IMR-90 (cell line): Measurements from ENCODE around the gene COX6B2. TPM values are rescaled to one million over a fixed set of nuclear protein-coding genes. Genes with fewer than 3 reads are reported as not detected.

Source experiments
- ATAC-seq: fragments of 200-7000 bp; cut with Tn5 transposase; 2 replicates; pipeline ENCODE4 v1.9.1; 2020; ENCODE audit warnings: low read depth, mild to moderate bottlenecking, moderate library complexity
- BruUV-seq: library from RNA; stranded (reverse); fragments of 400-500 nt; replicated peaks from 2 replicates; lab custom pipeline; 2021; lab: Mats Ljungman, UMichigan
- CTCF ChIA-PET: fragments of 300-600 bp; formaldehyde crosslinking; extraction: SDS; loops from one replicate; lab custom pipeline; 2021; ENCODE audit warnings: antibody characterized with exemption; lab: Yijun Ruan, JAX
- POLR2A ChIA-PET: fragments of 300-600 bp; sonication (Branson Sonifier 250); formaldehyde crosslinking; loops from one replicate; lab custom pipeline; 2022; ENCODE audit warnings: antibody characterized with exemption; ENCODE audit not compliant: unreplicated experiment; lab: Charles Lee
- DNase-seq: peaks from one replicate; pipeline ENCODE4 v3.0.0; 2013
- H2AFZ ChIP-seq: replicated peaks from 2 replicates; pipeline ENCODE3; 2013; ENCODE audit warnings: low read length, mild to moderate bottlenecking; ENCODE audit not compliant: poor library complexity
- H2AK5ac ChIP-seq: 2 replicates; pipeline ENCODE4 v1.6.1; 2013; ENCODE audit warnings: low read depth, low read length, inconsistent platforms
- H2AK9ac ChIP-seq: replicated peaks from 2 replicates; pipeline ENCODE3; 2013; ENCODE audit warnings: mild to moderate bottlenecking, low read depth, low read length, moderate library complexity; ENCODE audit not compliant: poor library complexity
- H2BK120ac ChIP-seq: 2 replicates; pipeline ENCODE4 v1.6.1; 2013; ENCODE audit warnings: low read depth, low read length, inconsistent platforms
- H2BK15ac ChIP-seq: 3 replicates; pipeline ENCODE4 v1.6.1; 2013; ENCODE audit warnings: low read depth, low read length, inconsistent platforms
- H2BK20ac ChIP-seq: 2 replicates; pipeline ENCODE4 v1.6.1; 2013; ENCODE audit warnings: low read depth, mild to moderate bottlenecking, inconsistent platforms, low read length, moderate library complexity
- H2BK5ac ChIP-seq: 2 replicates; pipeline ENCODE4 v1.6.1; 2013; ENCODE audit warnings: mild to moderate bottlenecking, low read depth, low read length, inconsistent platforms; ENCODE audit not compliant: poor library complexity, severe bottlenecking
- H3K14ac ChIP-seq: replicated peaks from 2 replicates; pipeline ENCODE4 v1.6.1; 2013; ENCODE audit warnings: low read depth, low read length, inconsistent platforms
- H3K18ac ChIP-seq: 2 replicates; pipeline ENCODE4 v1.6.1; 2013; ENCODE audit warnings: low read depth, low read length, control low read depth
- H3K23ac ChIP-seq: 2 replicates; pipeline ENCODE4 v1.6.1; 2013; ENCODE audit warnings: low read depth, low read length, inconsistent platforms
- H3K27ac ChIP-seq: 2 replicates; pipeline ENCODE4 v1.5.1; 2013; ENCODE audit warnings: mild to moderate bottlenecking, control low read depth, low read length; ENCODE audit not compliant: insufficient read depth
- H3K27me3 ChIP-seq: 2 replicates; pipeline ENCODE4 v1.6.1; 2013; ENCODE audit warnings: low read length; ENCODE audit not compliant: control insufficient read depth, insufficient read depth
- H3K36me3 ChIP-seq: 2 replicates; pipeline ENCODE4 v1.6.1; 2013; ENCODE audit warnings: low read length, mixed read lengths; ENCODE audit not compliant: control insufficient read depth, insufficient read depth
- H3K4ac ChIP-seq: 2 replicates; pipeline ENCODE4 v1.6.1; 2013; ENCODE audit warnings: low read depth, low read length, inconsistent platforms
- H3K4me1 ChIP-seq: 2 replicates; pipeline ENCODE4 v1.6.1; 2013; ENCODE audit warnings: low read length, mixed read lengths; ENCODE audit not compliant: control insufficient read depth, insufficient read depth
- H3K4me2 ChIP-seq: 2 replicates; pipeline ENCODE4 v1.6.1; 2013; ENCODE audit warnings: low read depth, mild to moderate bottlenecking, control low read depth, low read length, moderate library complexity
- H3K4me3 ChIP-seq: 2 replicates; pipeline ENCODE4 v1.5.1; 2013; ENCODE audit warnings: low read depth, mild to moderate bottlenecking, control low read depth, low read length, moderate library complexity; ENCODE audit not compliant: insufficient read depth
- H3K56ac ChIP-seq: 2 replicates; pipeline ENCODE4 v1.6.1; 2013; ENCODE audit warnings: low read length, inconsistent platforms; ENCODE audit not compliant: insufficient read depth; ENCODE audit errors: extremely low read depth
- H3K79me1 ChIP-seq, 2 experiments: 2 replicates each; pipeline ENCODE4 v1.6.1; 2013; ENCODE audit warnings: low read length in 2 of 2, inconsistent platforms in 1 of 2, low read depth in 1 of 2
- H3K9ac ChIP-seq: 2 replicates; pipeline ENCODE4 v1.6.1; 2013; ENCODE audit warnings: low read depth, low read length, control low read depth
- H3K9me1 ChIP-seq: 2 replicates; pipeline ENCODE4 v1.6.1; 2013; ENCODE audit warnings: low read length, inconsistent platforms; ENCODE audit not compliant: insufficient read depth
- H3K9me3 ChIP-seq: 2 replicates; pipeline ENCODE4 v1.6.1; 2013; ENCODE audit warnings: low read length; ENCODE audit not compliant: control insufficient read depth, insufficient read depth
- H4K20me1 ChIP-seq: 2 replicates; pipeline ENCODE4 v1.6.1; 2013; ENCODE audit warnings: low read length, inconsistent platforms; ENCODE audit not compliant: insufficient read depth
- H4K5ac ChIP-seq: 2 replicates; pipeline ENCODE4 v1.6.1; 2013; ENCODE audit warnings: mild to moderate bottlenecking, low read depth, low read length, control low read depth
- H4K8ac ChIP-seq, 2 experiments: 2 replicates each; pipeline ENCODE4 v1.6.1; 2013; ENCODE audit warnings: low read depth in 2 of 2, low read length in 2 of 2, control low read depth in 1 of 2, inconsistent platforms in 1 of 2
- H4K91ac ChIP-seq: 2 replicates; pipeline ENCODE4 v1.6.1; 2013; ENCODE audit warnings: low read depth, low read length, inconsistent platforms; ENCODE audit not compliant: insufficient read depth
- BHLHE40 ChIP-seq: fragments of 150-350 bp; IDR thresholded peaks from 2 replicates; pipeline ENCODE4 v1.6.1; 2016; ENCODE audit warnings: mild to moderate bottlenecking, low read depth, low read length
- CEBPB ChIP-seq: IDR thresholded peaks from 2 replicates; pipeline ENCODE4 v1.6.1; 2012; ENCODE audit warnings: low read depth, low read length, improper control_type of control experiment
- CHD1 ChIP-seq: IDR thresholded peaks from 2 replicates; pipeline ENCODE4 v1.6.1; 2012; ENCODE audit warnings: low read depth, low read length, improper control_type of control experiment
- MAFK ChIP-seq: IDR thresholded peaks from 2 replicates; pipeline ENCODE4 v1.6.1; 2012; ENCODE audit warnings: low read depth, low read length, improper control_type of control experiment
- MAZ ChIP-seq: IDR thresholded peaks from 2 replicates; pipeline ENCODE4 v1.6.1; 2012; ENCODE audit warnings: low read depth, mild to moderate bottlenecking, low read length, improper control_type of control experiment, moderate library complexity, borderline replicate concordance
- MXI1 ChIP-seq: IDR thresholded peaks from 2 replicates; pipeline ENCODE4 v1.6.1; 2012; ENCODE audit warnings: low read depth, mild to moderate bottlenecking, low read length, moderate library complexity, borderline replicate concordance
- NFE2L2 ChIP-seq: fragments of 150-350 bp; IDR thresholded peaks from 2 replicates; pipeline ENCODE4 v1.6.1; 2016; ENCODE audit warnings: low read depth, mild to moderate bottlenecking, low read length
- POLR2A ChIP-seq: IDR thresholded peaks from 2 replicates; pipeline ENCODE4 v1.6.1; 2012; ENCODE audit warnings: mild to moderate bottlenecking, low read depth, low read length
- RCOR1 ChIP-seq: IDR thresholded peaks from 2 replicates; pipeline ENCODE4 v1.6.1; 2012; ENCODE audit warnings: mild to moderate bottlenecking, low read length, improper control_type of control experiment; ENCODE audit not compliant: insufficient replicate concordance
- RFX5 ChIP-seq: IDR thresholded peaks from 2 replicates; pipeline ENCODE4 v1.8.0; 2012; ENCODE audit warnings: low read depth, mild to moderate bottlenecking, low read length, moderate library complexity
- SMC3 ChIP-seq: fragments of 150-350 bp; IDR thresholded peaks from 2 replicates; pipeline ENCODE4 v1.6.1; 2016; ENCODE audit warnings: low read depth, mild to moderate bottlenecking, antibody characterized with exemption, low read length, moderate library complexity
- WGBS, 2 experiments: methylation state at CpG; one replicate each; pipeline versions ENCODE4 v1.1.5 to v1.1.7; 2013; ENCODE audit warnings: missing lambda C conversion rate in 2 of 2; ENCODE audit not compliant: insufficient read length in 1 of 2; ENCODE audit errors: extremely low coverage in 2 of 2; 5-methylcytosine and 5-hydroxymethylcytosine counted together
- dilution Hi-C: fragments of 300-500 bp; cut with HindIII; formaldehyde crosslinking; loops from one replicate; pipeline ENCODE4 v1.14.3; 2018; ENCODE audit warnings: low sequenced_read_pairs; ENCODE audit not compliant: unreplicated experiment
- in situ Hi-C: fragments of 300-500 bp; cut with MboI; formaldehyde crosslinking; loops from 3 replicates; pipeline ENCODE4 v1.14.3; 2019; ENCODE audit warnings: low sequenced_read_pairs, inconsistent platforms, mixed read lengths
- intact Hi-C: fragments of 100-400 bp; cut with micrococcal nuclease; formaldehyde crosslinking; loops from 2 replicates; pipeline ENCODE4 v1.10.0; 2022
- polyA plus RNA-seq, 3 experiments: library from polyadenylated mRNA; depleted of rRNA; stranded (reverse); fragments of >200 nt; gene quantifications; 2 replicates each; pipeline ENCODE4 v1.2.3, GENCODE V29; 2012; ENCODE audit warnings: low replicate concordance in 1 of 3
- total RNA-seq: library from RNA; depleted of rRNA; stranded (reverse); fragments of >200 nt; gene quantifications from 2 replicates; pipeline ENCODE4 v1.2.3, GENCODE V29; 2012

The COX6B2 gene
- total and polyA plus RNA-seq, 2 of the 4 experiments (the other 2 are of a cell fraction), result 0.19 TPM; not detected in 1

DNA sequence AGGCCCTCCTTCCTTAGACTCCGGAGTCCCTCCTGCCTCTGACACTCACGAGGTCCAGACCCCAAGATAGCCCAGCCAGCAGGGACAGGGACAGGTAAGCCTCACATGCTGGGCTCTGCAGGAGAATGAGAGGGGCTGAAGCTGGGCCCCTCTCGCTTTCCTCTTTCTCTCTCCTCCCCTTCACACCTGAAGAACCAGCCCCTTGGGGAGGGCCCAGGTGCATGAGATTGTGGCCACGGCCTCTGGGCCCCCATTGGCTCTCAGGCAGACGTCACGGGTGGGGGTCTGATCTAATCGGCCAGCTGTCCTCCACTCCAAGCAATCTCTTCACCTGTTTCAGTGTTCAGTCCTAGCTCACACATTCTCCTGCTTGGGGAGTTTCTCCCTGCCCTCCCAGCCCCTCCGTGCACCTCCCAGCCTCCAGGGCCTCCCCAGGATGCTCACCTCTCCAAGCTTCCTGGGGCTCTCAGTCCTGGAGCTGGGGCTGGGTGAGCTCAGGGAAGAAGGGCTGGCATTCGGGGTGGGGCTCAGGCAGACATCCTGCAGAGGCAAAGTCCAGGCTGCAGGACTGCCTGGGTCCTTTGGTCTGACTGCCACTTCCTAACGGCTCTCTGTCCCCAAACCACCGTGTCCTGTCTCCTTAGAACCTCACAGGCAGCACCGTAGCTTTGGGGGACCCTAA, 32.2 kb downstream of the COX6B2 start:
- Histone ChIP-seq H4K20me1 (no peaks in the 10 kb centered on the region), H2AFZ (no peak overlapping the region), H3K4ac (no peak overlapping the region), H4K91ac (no peak overlapping the region), H3K23ac (no peak overlapping the region), H3K56ac (no peak overlapping the region), H3K36me3 (no peaks in the 10 kb centered on the region), H3K27me3 (peaks cover 18% of the 10 kb centered on the region), H3K9me1 (no peaks in the 10 kb centered on the region), H2BK120ac (no peak overlapping the region), H2BK15ac (no peak overlapping the region), H4K5ac (no peak overlapping the region), H3K14ac (no peak overlapping the region), H2BK5ac (no peak overlapping the region), H3K9me3 (no peaks in the 10 kb centered on the region), H3K4me3 (no peak overlapping the region), H2AK9ac (no peak overlapping the region), H3K18ac (no peak overlapping the region), H3K9ac (no peak overlapping the region), H3K79me1 (no peaks in the 10 kb centered on the region), H4K8ac (no peak overlapping the region), H3K4me2 (no peak overlapping the region), H3K4me1 (no peaks in the 10 kb centered on the region; the same call in 1 of the 2 replicates), H3K27ac (no peak overlapping the region), H2BK20ac (no peak overlapping the region), H2AK5ac (no peak overlapping the region)
- DNase-seq (no peak), ATAC-seq (no peak)
- dilution Hi-C loops, result no loop called here
- no TSS peak for BruUV-seq
- intact Hi-C loops, result no loop called here
- TF ChIP-seq MAZ (no peak), BHLHE40 (no peak), RCOR1 (no peak), MXI1 (no peak), SMC3 (no peak), NFE2L2 (no peak), CHD1 (no peak), MAFK (no peak), POLR2A (no peak), RFX5 (no peak), CEBPB (no peak)
- in situ Hi-C loops, result no loop called here
- CTCF ChIA-PET, result no interaction called here
- POLR2A ChIA-PET, result no interaction called here
- WGBS, 2 experiments, result 64% methylated on average over 7 of the region's 12 CpGs; no CpG with 5 or more reads in 1 of the 2 experiments
